Measurements from ENCODE around the gene APOB. TPM values are rescaled to one million over a fixed set of nuclear protein-coding genes. Genes with fewer than 3 reads are reported as not detected.

The APOB gene
- total and polyA plus RNA-seq, 12 donors = 0.22 to 45.4 (median 8.4) TPM

- DNase-seq (no peak), ATAC-seq (no peak)
- intact Hi-C loops (cut with DNase I) = loop anchor here in 1 of 10 donors (2.0 kb wide), 1 partner anchor 62 kb away; no protein-coding TSS in a partner anchor
- no peaks in the 10 kb centered on the region for H3K4me1 ChIP-seq
- no peaks in the 10 kb centered on the region for H3K36me3 ChIP-seq
- H3K9me3 ChIP-seq = no peaks in the 10 kb centered on the region
- no peak for TF ChIP-seq CTCF (IDR thresholded peaks at IDR 0.05)
- no peak overlapping the region for H3K27ac ChIP-seq
- peaks cover 0 to 8% (median 0%) of the 10 kb centered on the region in 7 donors for H3K27me3 ChIP-seq
- WGBS, 2 donors = 28 to 37% methylated on average over 5 of the region's 5 CpGs
- H3K4me3 ChIP-seq = no peak overlapping the region
These were observed 58.8 kb downstream of the APOB start for GRCh38 chr2:20985062-20985461.

GRCh38 chr2:20984408-20984807 lies 59.5 kb downstream of the APOB start:
- no peak for DNase-seq
- no peak for ATAC-seq
- H3K36me3 ChIP-seq = no peaks in the 10 kb centered on the region
- H3K27ac ChIP-seq = no peak overlapping the region
- H3K4me3 ChIP-seq = no peak overlapping the region
- TF ChIP-seq CTCF (IDR thresholded peaks at IDR 0.05) = no peak
- intact Hi-C loops (cut with DNase I) = loop anchor here in 1 of 10 donors (2.0 kb wide), 1 partner anchor 62 kb away; no protein-coding TSS in a partner anchor
- H3K27me3 ChIP-seq = peaks cover 0 to 8% (median 0%) of the 10 kb centered on the region in 7 donors
- no peaks in the 10 kb centered on the region for H3K9me3 ChIP-seq
- no peaks in the 10 kb centered on the region for H3K4me1 ChIP-seq
- WGBS, 2 donors = 77 to 80% methylated on average over 8 of the region's 8 CpGs

DNA sequence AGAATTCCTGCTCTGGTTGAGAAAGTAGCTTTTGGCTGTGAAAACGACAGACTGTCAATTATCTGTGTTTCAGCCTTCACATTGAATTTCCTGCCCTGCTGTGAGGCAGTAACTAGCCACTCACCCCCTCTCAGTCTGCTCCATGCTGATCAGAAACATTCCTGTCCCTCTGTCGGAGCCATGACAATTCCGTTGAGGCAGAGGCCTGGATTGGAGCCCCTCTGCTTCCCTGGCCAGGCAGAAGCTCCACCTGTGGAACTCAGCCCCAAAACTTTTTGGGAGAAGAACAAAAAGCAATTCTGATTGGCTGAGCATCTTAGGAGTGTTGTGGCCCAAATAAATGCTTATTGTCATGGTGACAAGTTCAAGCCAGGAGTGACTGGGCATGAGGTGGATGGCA lies 60.0 kb downstream of the APOB start:
- no peaks in the 10 kb centered on the region for H3K36me3 ChIP-seq
- TF ChIP-seq CTCF (IDR thresholded peaks at IDR 0.05) = no peak
- intact Hi-C loops (cut with DNase I) = loop anchor here in 1 of 10 donors (2.0 kb wide), 1 partner anchor 61 kb away; no protein-coding TSS in a partner anchor
- no peak for DNase-seq
- ATAC-seq = no peak
- 19 to 24% methylated on average over 3 of the region's 3 CpGs for WGBS, 2 donors
- no peaks in the 10 kb centered on the region for H3K9me3 ChIP-seq
- peaks cover 0 to 8% (median 0%) of the 10 kb centered on the region in 7 donors for H3K27me3 ChIP-seq
- no peak overlapping the region for H3K27ac ChIP-seq
- H3K4me3 ChIP-seq = no peak overlapping the region
- no peaks in the 10 kb centered on the region for H3K4me1 ChIP-seq

DNA sequence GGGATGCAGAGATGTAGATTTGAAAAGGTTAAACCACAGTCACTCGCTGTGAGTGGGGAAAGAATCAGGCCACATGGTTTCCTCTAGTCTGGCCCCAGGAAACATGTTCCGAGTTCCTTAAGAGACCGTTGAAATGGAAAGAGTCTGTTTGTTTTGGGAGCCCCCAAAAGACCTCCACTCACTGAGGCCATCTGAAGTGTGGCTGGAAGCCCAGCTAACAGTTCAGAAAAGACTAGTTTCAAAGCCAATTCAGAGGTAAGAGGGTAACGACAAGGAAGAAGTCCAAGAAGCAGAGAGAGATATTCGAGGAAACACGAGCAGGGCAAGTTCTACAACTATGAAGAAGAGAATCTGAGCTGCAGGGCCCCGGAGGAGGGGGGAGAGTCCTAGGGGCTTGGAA lies 61.0 kb downstream of the APOB start:
- H3K4me3 ChIP-seq = no peak overlapping the region
- H3K9me3 ChIP-seq = no peaks in the 10 kb centered on the region
- no peak for DNase-seq
- WGBS, 2 donors = 65 to 66% methylated on average over 7 of the region's 7 CpGs
- intact Hi-C loops (cut with DNase I) = no loop called here
- H3K4me1 ChIP-seq = peaks cover 0 to 3% (median 0%) of the 10 kb centered on the region in 9 donors
- TF ChIP-seq CTCF (IDR thresholded peaks at IDR 0.05) = no peak
- H3K27ac ChIP-seq = no peak overlapping the region
- H3K36me3 ChIP-seq = no peaks in the 10 kb centered on the region
- no peak for ATAC-seq
- peaks cover 0 to 8% (median 0%) of the 10 kb centered on the region in 7 donors for H3K27me3 ChIP-seq
